Fibroblast of villous mesenchyme (primary cell): ENCODE data around the gene CHAF1A. TPM values are rescaled to one million over a fixed set of nuclear protein-coding genes. Genes with fewer than 3 reads are reported as not detected.

Source experiments
- DNase-seq: peaks from one replicate; pipeline ENCODE4 v3.0.0-alpha.2; 2010; ENCODE audit warnings: low read depth
- H3K4me3 ChIP-seq: 2 replicates; pipeline ENCODE4 v1.5.1; 2011; ENCODE audit warnings: low read depth, mild to moderate bottlenecking, low read length
- total RNA-seq: library from RNA; depleted of rRNA; stranded (reverse); fragments of >200 nt; gene quantifications from 2 replicates; pipeline ENCODE4 v1.2.3, GENCODE V29; 2012
- TF ChIP-seq, protein P1 (sequence below): IDR thresholded peaks from 2 replicates; pipeline ENCODE4 v1.5.1; 2012; ENCODE audit warnings: low read depth, mild to moderate bottlenecking, low read length; ENCODE audit not compliant: insufficient read depth

CHAF1A gene
- total RNA-seq, 1 donor, result 9.9 TPM

DNA sequence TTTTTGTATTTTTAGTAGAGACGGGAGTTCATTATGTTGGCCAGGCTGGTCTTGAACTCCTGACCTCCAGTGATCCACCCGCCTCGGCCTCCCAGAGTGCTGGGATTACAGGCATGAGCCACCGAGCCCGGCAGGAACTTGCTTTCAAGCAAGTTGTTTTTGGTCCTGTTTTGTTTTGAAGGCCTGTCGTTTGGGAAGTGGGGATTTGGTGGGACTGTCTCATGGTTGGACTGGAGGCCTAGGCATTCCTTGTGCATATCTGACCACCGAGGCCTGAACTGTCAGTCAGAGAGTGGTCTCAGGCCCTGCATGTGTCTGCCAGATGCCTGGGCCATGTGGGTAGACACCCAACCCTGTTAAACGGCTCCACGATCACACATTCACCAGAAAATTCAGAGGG is 28.9 kb downstream of the CHAF1A start:
- DNase-seq, result no peak
- H3K4me3 ChIP-seq, result no peak overlapping the region
- TF ChIP-seq, protein P1, sequence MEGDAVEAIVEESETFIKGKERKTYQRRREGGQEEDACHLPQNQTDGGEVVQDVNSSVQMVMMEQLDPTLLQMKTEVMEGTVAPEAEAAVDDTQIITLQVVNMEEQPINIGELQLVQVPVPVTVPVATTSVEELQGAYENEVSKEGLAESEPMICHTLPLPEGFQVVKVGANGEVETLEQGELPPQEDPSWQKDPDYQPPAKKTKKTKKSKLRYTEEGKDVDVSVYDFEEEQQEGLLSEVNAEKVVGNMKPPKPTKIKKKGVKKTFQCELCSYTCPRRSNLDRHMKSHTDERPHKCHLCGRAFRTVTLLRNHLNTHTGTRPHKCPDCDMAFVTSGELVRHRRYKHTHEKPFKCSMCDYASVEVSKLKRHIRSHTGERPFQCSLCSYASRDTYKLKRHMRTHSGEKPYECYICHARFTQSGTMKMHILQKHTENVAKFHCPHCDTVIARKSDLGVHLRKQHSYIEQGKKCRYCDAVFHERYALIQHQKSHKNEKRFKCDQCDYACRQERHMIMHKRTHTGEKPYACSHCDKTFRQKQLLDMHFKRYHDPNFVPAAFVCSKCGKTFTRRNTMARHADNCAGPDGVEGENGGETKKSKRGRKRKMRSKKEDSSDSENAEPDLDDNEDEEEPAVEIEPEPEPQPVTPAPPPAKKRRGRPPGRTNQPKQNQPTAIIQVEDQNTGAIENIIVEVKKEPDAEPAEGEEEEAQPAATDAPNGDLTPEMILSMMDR, result no peak

DNA sequence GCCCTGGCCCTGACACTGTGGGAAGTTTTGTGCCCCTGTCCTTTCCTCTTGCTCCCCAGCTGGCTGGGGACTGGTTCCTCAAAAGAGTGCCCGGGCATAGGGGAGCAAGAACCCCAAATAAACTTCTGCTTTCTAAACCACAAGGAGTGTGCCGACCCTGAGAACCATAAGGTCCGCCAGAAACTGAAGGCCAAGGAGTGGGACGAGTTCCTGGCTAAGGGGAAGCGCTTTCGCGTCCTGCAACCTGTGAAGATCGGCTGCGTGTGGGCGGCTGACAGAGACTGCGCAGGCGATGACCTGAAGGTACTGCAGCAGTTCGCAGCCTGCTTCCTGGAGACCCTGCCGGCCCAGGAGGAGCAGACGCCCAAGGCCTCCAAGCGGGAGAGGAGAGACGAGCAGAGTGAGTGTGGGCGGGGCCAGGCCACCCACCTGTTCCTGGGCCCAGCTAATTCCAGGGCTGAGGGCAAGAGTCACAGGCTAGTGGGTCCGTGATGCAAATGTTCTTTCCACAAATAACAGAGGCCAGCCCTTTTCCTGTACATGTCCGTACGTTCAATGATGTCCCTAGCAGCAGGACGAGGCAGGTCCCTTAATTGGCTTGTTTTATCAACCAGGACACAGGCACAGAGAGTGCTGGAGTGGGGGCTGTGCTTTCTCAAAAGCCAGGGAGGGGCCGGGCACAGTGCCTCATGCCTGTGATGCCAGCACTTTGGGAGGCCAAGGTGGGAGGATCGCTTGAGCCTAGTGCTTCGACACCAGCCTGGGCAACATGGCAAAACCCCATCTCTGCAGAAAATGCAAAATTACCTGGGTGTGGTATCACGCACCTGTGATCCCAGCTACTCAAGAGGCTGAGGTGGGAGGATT is 29.6 kb downstream of the CHAF1A start:
- H3K4me3 ChIP-seq, result no peak overlapping the region
- TF ChIP-seq, protein P1, result no peak
- no peak for DNase-seq

DNA sequence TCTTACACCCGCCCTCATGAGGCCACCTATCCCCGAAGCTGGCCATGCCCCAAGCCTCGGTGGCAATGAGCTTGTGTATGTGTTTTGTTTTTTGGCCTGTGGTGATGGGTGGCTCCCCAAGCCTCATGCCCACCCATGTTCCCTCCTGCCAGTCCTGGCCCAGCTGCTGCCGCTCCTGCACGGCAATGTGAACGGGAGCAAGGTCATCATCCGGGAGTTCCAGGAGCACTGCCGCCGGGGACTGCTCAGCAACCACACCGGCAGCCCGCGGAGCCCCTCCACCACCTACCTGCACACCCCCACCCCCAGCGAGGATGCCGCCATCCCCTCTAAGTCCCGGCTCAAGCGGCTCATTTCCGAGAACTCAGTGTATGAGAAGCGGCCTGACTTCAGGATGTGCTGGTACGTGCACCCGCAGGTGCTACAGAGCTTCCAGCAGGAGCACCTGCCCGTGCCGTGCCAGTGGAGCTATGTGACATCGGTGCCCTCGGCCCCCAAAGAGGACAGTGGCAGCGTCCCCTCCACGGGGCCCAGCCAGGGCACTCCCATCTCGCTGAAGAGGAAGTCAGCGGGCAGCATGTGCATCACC is 30.6 kb downstream of the CHAF1A start:
- TF ChIP-seq, protein P1, result no peak
- no peak for DNase-seq
- no peak overlapping the region for H3K4me3 ChIP-seq

DNA sequence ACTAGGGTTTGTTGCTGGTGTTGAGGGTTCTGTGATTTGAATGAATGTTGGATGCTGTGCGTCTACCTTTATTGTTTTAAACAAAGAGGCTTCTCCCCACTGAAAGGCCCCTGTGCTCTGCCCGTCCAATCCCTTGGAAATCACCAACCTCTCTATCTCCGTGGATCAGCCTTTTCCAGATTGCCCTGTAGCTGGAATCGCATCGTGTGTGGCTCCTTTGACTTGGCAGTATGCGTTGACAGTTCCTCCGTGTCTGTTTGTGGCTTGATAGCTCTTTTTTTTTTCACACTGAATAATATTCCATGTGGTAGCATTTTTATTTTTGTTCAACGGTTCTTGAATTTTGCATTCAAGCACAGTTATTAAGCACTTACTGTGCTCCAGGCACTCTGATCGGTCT is 32.0 kb downstream of the CHAF1A start:
- DNase-seq, result no peak
- H3K4me3 ChIP-seq, result no peak overlapping the region
- TF ChIP-seq, protein P1, result no peak

DNA sequence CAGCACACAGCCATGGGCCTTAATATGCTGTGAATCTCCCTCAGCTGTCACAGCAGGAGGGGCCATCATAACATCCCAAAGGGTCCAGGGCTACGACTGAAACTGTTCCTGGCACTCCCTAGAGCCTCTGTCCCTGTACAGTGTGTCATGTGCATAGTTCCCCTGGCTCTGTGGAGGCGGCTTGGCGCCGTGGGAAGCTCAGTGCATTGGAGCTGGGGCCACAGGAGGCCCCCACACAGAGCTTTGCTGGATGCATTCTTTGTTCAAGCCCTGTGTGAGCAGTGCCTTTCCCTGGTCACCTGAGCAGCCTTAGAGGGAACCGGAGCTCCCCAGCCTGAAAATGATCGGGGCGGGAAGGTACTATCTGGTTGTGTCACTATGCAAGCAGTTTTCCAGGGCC is 33.8 kb downstream of the CHAF1A start:
- DNase-seq, result no peak
- H3K4me3 ChIP-seq, result no peak overlapping the region
- TF ChIP-seq, protein P1, result no peak

DNA sequence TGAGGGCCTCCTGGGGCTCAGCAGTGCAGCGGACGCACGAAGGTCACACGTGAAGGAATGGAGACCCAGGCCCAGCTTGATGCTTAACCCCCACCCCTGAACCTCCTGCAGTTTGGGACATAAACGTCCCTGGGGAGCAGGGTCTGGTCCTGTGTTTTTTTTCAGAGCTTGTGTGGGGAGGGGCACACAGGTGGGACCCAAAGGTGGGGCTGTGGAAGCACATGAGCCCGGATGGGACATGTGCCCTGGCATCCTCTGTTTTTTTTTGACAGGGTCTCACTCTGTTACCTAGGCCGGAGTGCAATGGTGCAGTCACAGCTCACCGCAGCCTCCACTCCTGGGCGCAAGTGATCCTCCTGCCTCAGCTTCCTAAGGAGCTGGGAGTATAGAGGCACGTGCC is 34.7 kb downstream of the CHAF1A start:
- no peak overlapping the region for H3K4me3 ChIP-seq
- DNase-seq, result no peak
- TF ChIP-seq, protein P1, result no peak
